MM.1S (cell line): ENCODE data around the gene ACTR5.

ENCODE experiments used
- EZH2 ChIP-seq: fragments of 300-600 bp; sonication (generic); optimal IDR thresholded peaks from 2 replicates; pipeline ENCODE3; 2017; ENCODE audit warnings: low read depth, mild to moderate bottlenecking, antibody characterized with exemption, low read length, mixed read lengths
- TF ChIP-seq, protein P1 (sequence below): fragments of 300-600 bp; sonication (generic); IDR thresholded peaks from 2 replicates; pipeline ENCODE4 v1.5.1; 2016; ENCODE audit warnings: antibody characterized with exemption, low read length, mixed read lengths

DNA sequence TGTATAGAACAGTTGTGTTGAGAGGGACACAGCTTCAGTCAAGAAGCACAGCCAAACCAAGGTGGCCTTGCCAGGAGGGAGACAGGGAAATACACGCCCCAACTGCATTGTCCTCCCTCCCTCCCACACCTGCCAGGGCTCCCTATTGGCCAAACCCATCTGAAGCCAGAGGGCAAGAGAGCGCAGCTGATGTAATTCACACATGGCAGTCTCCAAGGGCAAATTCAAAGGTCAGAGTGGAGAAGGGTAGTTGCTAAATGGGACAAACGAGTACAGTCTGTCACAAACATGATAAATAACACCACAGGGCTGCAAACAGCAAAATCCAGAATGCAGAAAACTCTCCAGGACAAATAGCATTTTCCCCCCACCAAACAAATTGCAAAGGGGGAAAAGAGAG lies 34.0 kb downstream of the ACTR5 start:
- no peak for TF ChIP-seq EZH2
- TF ChIP-seq, protein P1, sequence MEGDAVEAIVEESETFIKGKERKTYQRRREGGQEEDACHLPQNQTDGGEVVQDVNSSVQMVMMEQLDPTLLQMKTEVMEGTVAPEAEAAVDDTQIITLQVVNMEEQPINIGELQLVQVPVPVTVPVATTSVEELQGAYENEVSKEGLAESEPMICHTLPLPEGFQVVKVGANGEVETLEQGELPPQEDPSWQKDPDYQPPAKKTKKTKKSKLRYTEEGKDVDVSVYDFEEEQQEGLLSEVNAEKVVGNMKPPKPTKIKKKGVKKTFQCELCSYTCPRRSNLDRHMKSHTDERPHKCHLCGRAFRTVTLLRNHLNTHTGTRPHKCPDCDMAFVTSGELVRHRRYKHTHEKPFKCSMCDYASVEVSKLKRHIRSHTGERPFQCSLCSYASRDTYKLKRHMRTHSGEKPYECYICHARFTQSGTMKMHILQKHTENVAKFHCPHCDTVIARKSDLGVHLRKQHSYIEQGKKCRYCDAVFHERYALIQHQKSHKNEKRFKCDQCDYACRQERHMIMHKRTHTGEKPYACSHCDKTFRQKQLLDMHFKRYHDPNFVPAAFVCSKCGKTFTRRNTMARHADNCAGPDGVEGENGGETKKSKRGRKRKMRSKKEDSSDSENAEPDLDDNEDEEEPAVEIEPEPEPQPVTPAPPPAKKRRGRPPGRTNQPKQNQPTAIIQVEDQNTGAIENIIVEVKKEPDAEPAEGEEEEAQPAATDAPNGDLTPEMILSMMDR, result no peak
